Body of pancreas (tissue), 4 donors: ENCODE measurements around the gene CT47C1. TPM values are rescaled to one million over a fixed set of nuclear protein-coding genes. Genes with fewer than 3 reads are reported as not detected.

ENCODE experiments used
- ATAC-seq: fragments of 150-250 bp; one replicate; pipeline ENCODE4 v1.9.1; 2016
- DNase-seq, 4 donors: peaks; one replicate each; pipeline ENCODE4 v3.0.0-alpha.2; 2019
- H3K27ac ChIP-seq, 4 donors: fragments of 200-600 bp; sonication (generic); 1 replicate in 3 of 4; 2 replicates in 1 of 4; pipeline versions ENCODE4 v1.5.1 to v1.6.1; 2016 to 2019; ENCODE audit warnings: mild to moderate bottlenecking in 1 of 4, mixed read lengths in 1 of 4, moderate library complexity in 1 of 4
- H3K27me3 ChIP-seq, 2 donors: fragments of 200-600 bp; sonication (generic); one replicate each; pipeline ENCODE4 v1.6.0; 2016; ENCODE audit warnings: mild to moderate bottlenecking in 1 of 2
- H3K36me3 ChIP-seq, 2 donors: fragments of 200-600 bp; sonication (generic); replicated peaks in 1 of 2; 2 replicates each; pipeline ENCODE4 v1.5.1; 2016; ENCODE audit warnings: low read depth in 2 of 2; ENCODE audit not compliant: insufficient read depth in 1 of 2
- H3K4me1 ChIP-seq: fragments of 200-600 bp; sonication (generic); one replicate; pipeline ENCODE4 v1.6.0; 2016
- H3K4me3 ChIP-seq, 2 donors: fragments of 200-600 bp; sonication (generic); 1 replicate in 1 of 2; 2 replicates in 1 of 2; pipeline ENCODE4 v1.5.1; 2016 to 2019
- H3K9me3 ChIP-seq, 3 donors: fragments of 200-600 bp; sonication (generic); 1 replicate in 2 of 3; 2 replicates in 1 of 3; pipeline ENCODE4 v1.5.1; 2016
- CTCF ChIP-seq, 7 experiments: fragments of 450-650 bp in 4 of 7; fragments of 200-600 bp in 3 of 7; sonication (generic) in 3 of 7; IDR thresholded peaks; one replicate each; pipeline ENCODE4 v1.5.1; 2016 to 2019; ENCODE audit warnings: antibody characterized with exemption in 7 of 7
- POLR2A ChIP-seq, 3 donors: fragments of 450-650 bp; IDR thresholded peaks; one replicate each; pipeline ENCODE4 v1.6.1; 2016; ENCODE audit warnings: antibody characterized with exemption in 3 of 3, mild to moderate bottlenecking in 2 of 3
- WGBS, 2 donors: methylation state at CpG; one replicate each; pipeline ENCODE4 v1.1.5; 2017; 5-methylcytosine and 5-hydroxymethylcytosine counted together
- intact Hi-C: fragments of 100-400 bp; cut with DNase I; formaldehyde crosslinking; loops from one replicate; pipeline ENCODE4 v1.15.1; 2023
- total RNA-seq, 2 donors: library from RNA; depleted of rRNA; stranded (reverse); fragments of >200 nt; gene quantifications; one replicate each; pipeline ENCODE4 v1.1.0, GENCODE V29; 2016

The CT47C1 gene
- total RNA-seq, 2 donors from 2014 or later = not detected

- no peak for DNase-seq
- WGBS, 2 donors = 82 to 86% methylated on average over 1 of the region's 1 CpG
- H3K4me1 ChIP-seq = no peaks in the 10 kb centered on the region
Measured at GRCh38 chrX:119042996-119043395, 29.8 kb upstream of the CT47C1 start.

GRCh38 chrX:119045884-119046283 lies 26.9 kb upstream of the CT47C1 start:
- 92 to 100% methylated on average over 2 of the region's 2 CpGs for WGBS, 2 donors

More at GRCh38 chrX:119042996-119043395, 29.8 kb upstream of the CT47C1 start:
- no peaks in the 10 kb centered on the region for H3K27me3 ChIP-seq
- no peak overlapping the region for H3K27ac ChIP-seq
- no peak for ATAC-seq
- no peaks in the 10 kb centered on the region for H3K36me3 ChIP-seq
- H3K4me3 ChIP-seq = no peak overlapping the region
- no peaks in the 10 kb centered on the region for H3K9me3 ChIP-seq
- no peak for TF ChIP-seq CTCF (IDR thresholded peaks at IDR 0.05)
- no peak for TF ChIP-seq POLR2A (IDR thresholded peaks at IDR 0.05)
- intact Hi-C loops = no loop called here

GRCh38 chrX:119055687-119056086 lies 17.1 kb upstream of the CT47C1 start:
- DNase-seq = no peak
- intact Hi-C loops = no loop called here
- no peaks in the 10 kb centered on the region for H3K27me3 ChIP-seq

More at GRCh38 chrX:119045884-119046283, 26.9 kb upstream of the CT47C1 start:
- Histone ChIP-seq H3K36me3 (no peaks in the 10 kb centered on the region), H3K9me3 (no peaks in the 10 kb centered on the region), H3K4me1 (no peaks in the 10 kb centered on the region), H3K4me3 (no peak overlapping the region), H3K27ac (no peak overlapping the region), H3K27me3 (no peaks in the 10 kb centered on the region)
- intact Hi-C loops = no loop called here
- no peak for TF ChIP-seq POLR2A (IDR thresholded peaks at IDR 0.05)
- TF ChIP-seq CTCF (IDR thresholded peaks at IDR 0.05) = no peak
- ATAC-seq (no peak), DNase-seq (no peak)

GRCh38 chrX:119062750-119063374 lies 9.9 kb upstream of the CT47C1 start:
- intact Hi-C loops = no loop called here
- H3K27ac ChIP-seq = no peak overlapping the region
- 25 to 34% methylated on average over 6 of the region's 6 CpGs for WGBS, 2 donors
- H3K4me1 ChIP-seq = no peaks in the 10 kb centered on the region
- H3K27me3 ChIP-seq = no peaks in the 10 kb centered on the region
- H3K9me3 ChIP-seq = no peaks in the 10 kb centered on the region
- ATAC-seq (no peak), DNase-seq (peak; percentile 13 to 38 (median 24))
- TF ChIP-seq POLR2A (IDR thresholded peaks at IDR 0.05) (no peak), CTCF (IDR thresholded peaks at IDR 0.05) (no peak)
- no peaks in the 10 kb centered on the region for H3K36me3 ChIP-seq
- no peak overlapping the region for H3K4me3 ChIP-seq

More at GRCh38 chrX:119055687-119056086, 17.1 kb upstream of the CT47C1 start:
- TF ChIP-seq CTCF (IDR thresholded peaks at IDR 0.05) (no peak), POLR2A (IDR thresholded peaks at IDR 0.05) (no peak)
- ATAC-seq = no peak
- Histone ChIP-seq H3K27ac (no peak overlapping the region), H3K4me1 (no peaks in the 10 kb centered on the region), H3K9me3 (no peaks in the 10 kb centered on the region), H3K36me3 (no peaks in the 10 kb centered on the region), H3K4me3 (no peak overlapping the region)
- WGBS, 2 donors = 48 to 56% methylated on average over 2 of the region's 2 CpGs

GRCh38 chrX:119063428-119063827 lies 9.4 kb upstream of the CT47C1 start:
- Histone ChIP-seq H3K4me3 (no peak overlapping the region), H3K9me3 (no peaks in the 10 kb centered on the region), H3K36me3 (no peaks in the 10 kb centered on the region), H3K27me3 (no peaks in the 10 kb centered on the region), H3K27ac (no peak overlapping the region), H3K4me1 (no peaks in the 10 kb centered on the region)
- 89 to 90% methylated on average over 7 of the region's 7 CpGs for WGBS, 2 donors
- no peak for ATAC-seq
- no peak for TF ChIP-seq POLR2A (IDR thresholded peaks at IDR 0.05)
- TF ChIP-seq CTCF (IDR thresholded peaks at IDR 0.05) = no peak
- intact Hi-C loops = no loop called here
- DNase-seq = no peak
